ENCODE results near the gene ZNF438.
"Not testable (repeated sequence)": the region's sequence is repeated elsewhere in the genome, so short reads cannot be mapped to it uniquely, and the experiment has no call there.

Gene ZNF438

DNA sequence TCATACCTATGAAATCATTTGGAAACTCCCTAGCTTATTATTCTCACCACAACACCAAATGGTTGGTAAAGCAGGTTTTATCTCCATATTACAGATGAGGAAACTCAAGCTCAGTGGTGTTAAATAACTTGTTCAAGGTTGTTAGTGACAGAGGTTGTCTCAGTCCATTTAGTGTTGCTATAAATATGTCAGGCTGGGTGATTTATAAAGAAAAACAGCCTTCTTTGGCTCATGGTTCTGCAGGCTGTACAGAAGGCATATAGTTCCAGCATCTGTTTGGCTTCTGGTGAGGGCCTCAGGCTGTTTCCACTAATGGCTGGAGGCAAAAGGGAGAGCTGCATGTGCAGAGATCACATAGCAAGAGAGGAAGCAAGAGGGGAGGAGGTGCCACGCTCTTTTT is 96.6 kb downstream of the ZNF438 start:
- DNase-seq (ENCODE audit: low spot score), result no peak

DNA sequence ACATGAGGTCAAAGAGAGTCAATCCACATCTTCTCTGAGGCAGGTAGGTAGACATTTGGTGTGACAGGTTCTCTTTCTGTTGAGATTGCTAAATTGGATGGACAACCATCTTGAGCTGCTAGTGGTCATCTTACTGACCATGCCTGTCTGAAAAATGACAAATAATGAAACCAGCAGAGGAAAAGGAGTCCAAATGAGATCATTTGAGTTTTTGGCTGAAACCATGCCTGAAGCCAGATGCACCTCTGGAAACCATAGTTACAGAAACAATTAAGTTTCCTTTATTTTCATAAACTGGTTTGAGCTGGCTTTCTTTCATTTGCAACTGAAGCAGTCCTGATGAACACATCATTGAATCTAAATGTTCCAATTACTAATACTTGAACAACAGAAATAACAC is 100.6 kb downstream of the ZNF438 start:
- no peak for DNase-seq (ENCODE audit: low spot score)

DNA sequence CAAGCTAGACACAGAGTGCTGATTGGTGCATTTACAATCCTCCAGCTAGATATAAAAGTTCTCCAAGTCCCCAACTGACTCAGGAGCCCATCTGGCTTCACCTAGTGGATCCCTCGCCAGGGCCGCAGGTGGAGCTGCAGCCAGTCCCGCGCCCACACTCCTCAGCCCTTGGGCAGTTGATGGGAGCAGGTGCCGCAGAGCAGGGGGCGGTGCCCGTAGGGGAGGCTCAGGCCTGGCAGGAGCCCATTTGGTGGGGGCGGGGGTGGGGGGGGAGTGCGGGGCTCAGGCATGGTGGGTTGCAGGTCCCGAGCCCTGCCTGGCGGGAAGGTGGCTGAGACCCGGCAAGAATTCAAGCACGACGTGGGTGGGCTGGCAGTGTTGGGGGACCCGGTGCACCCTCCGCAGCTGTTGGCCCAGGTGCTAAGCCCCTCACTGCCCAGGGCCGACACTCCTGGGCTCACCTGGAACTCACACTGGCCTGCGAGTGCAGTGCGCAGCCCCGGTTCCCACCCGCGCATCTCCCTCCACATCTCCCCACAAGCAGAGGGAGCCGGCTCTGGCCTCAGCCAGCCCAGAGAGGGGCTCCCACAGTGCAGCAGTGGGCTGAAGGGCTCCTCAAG is 101.7 kb downstream of the ZNF438 start:
- DNase-seq (ENCODE audit: low spot score), result no peak

DNA sequence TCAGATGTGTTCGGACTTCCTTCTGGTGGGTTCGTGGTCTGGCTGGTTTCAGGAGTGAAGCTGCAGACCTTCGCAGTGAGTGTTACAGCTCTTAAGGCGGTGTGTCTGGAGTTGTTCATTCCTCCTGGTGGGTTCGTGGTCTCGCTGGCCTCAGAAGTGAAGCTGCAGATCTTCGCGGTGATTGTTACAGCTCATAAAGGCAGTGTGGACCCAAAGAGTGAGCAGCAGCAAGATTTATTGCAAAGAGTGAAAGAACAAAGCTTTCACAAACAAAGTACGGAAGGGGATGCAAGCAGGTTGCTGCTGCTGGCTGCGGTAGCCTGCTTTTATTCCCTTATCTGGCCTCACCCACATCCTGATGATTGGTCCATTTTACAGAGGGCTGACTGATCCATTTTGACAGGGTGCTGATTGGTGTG is 102.3 kb downstream of the ZNF438 start:
- DNase-seq (ENCODE audit: low spot score), result not testable (repeated sequence)

DNA sequence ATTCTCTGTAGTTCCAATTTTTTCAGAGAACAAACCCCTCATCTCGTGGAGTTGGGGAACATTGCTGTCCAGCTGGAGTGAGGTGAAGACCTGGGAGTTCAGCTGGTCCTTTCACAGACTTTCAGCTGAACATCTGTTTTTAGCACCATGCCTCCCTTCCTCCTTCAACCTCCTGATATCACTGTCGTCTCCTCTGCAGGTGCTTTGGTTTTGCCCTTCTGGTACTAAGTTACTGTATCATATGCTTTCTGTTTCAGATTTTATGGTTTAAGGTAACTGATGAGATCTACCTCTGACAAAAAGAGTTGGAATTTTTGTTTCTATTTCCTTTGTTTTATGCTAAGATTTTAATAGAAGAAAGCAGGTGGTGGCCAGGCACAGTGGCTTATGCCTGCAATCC is 102.9 kb downstream of the ZNF438 start:
- no peak for DNase-seq (ENCODE audit: low spot score)

DNA sequence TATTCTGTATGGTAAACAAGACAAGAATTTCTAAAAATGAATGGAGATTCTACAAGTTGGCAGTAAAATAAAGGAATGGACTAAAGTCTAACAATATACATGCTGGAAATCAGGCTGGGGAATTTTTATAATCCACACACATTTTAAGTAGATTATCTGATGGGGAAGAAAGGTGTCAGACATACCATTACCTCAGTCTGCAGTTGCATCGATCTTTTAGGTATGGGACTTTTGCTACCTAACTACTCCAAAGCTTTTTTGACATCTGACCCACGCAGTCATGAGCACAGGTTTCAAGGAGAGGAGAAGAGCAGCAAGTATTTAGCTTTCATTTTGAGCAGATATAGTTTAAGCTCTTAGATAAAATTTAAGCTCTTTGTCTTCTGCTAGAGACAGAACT is 113.0 kb downstream of the ZNF438 start:
- DNase-seq (ENCODE audit: low spot score), result no peak

DNA sequence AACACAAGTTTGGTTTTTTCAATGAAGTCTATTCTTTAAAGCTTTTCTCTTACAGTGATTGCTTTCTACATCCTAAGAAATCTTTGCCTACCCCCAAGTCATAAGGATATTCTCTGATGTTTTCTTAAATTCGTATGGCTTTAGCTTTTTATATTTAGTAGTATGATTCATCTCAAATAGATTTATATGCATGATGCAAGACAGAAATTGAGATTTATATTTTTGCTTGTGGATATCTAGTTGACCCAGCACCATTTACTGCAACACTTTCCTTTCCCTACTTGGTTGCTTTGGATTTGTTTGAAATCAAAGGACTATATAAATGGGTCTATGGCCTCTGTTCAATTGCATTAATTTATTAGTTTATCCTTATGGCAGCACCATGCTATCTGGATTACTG is 113.9 kb downstream of the ZNF438 start:
- DNase-seq (ENCODE audit: low spot score), result peak; percentile 6

DNA sequence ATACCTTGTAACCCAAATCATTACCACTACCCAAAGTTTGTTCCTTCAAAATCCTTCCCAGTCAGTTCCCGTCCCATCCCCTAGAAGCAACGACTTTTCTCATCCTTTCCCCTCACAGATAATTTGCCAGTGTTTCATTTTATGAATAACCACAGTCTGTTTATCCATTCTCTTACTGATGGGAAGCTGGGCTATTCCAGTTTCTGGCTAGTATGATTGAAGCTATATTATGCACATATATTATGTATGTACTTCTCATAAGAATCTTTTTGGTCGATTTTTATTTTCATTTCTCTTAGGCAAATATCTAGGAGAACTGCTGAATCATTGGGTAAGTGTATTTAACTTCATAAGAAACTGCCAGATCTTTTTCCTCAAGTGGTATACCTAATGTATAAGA is 114.6 kb downstream of the ZNF438 start:
- no peak for DNase-seq (ENCODE audit: low spot score)

DNA sequence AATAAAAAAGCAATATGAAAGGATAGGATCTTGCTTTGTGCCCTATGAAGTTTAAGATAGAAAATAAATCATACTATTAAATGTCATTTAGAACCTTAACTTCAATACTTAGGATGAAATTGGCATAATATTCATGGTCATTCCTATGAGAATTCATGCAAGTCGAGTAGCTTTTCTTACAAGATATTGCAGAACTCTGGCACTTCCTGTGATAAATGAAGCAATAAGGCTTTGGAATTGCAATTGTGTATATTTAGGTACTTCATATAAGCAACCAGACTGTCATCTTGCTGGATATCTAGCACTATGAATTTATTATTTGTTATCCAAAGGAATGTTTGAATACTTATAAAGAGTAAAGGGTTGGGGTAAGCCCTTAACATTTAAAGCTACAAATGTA is 116.5 kb downstream of the ZNF438 start:
- no peak for DNase-seq (ENCODE audit: low spot score)

DNA sequence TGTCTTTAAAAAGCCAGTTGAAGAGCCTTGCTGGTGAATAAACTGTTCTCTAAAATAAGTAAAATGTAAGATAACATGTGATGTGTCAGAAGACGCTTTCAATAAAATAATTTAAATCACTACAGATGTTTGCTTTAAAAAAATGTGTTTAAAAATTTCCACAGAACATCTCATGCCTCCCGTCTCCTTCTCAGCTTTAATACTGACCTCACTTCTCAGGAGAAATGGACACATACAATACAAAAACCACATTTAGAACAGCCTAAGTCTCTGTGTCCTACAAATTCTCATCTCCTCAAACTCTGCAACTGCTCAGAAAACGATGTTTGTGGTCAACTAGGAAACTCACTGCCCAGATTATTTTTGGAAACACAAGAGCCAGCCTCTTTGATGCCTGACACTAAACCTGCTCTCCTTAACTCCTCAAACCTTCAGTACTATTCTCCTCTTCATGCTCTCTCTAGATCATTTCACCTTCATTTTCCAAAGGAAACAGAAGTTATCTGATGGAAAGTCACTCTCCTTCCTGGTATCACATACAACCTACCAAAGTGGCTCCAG is 120.3 kb downstream of the ZNF438 start:
- DNase-seq (ENCODE audit: low spot score), result no peak

DNA sequence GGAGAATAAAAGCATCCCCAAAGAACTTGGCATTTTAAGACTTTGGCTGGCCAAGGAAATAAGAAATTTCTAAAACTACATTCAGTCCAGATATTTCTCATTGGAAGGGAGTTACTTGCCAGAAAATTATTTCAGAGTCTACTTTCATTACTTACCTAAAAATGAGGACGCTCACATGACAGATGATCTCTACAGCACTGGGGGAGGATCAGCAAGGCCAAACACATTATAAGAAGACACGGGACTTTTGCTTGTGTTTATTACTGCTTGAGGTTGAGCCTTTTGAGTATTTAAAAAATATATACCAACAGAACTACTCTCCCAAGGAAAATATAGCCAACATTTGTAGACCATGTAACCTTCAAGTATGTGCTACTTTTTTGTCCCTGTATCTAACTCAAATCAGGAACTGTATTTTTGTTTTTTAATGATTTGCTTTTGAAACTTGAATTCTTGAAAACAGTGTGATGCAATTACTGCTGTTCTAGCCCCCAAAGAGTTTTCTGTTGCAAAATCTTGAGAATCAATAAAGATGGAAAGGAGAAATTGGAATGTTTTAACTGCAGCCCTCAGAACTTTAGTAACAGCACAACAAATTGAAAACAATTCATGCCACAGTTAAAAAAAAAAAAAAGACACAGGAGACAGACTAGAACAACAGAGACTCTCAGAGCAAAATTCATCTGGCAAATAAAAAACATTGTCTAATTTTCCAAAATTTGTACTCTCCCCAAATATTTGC is 128.1 kb downstream of the ZNF438 start:
- no peak for DNase-seq (ENCODE audit: low spot score)

DNA sequence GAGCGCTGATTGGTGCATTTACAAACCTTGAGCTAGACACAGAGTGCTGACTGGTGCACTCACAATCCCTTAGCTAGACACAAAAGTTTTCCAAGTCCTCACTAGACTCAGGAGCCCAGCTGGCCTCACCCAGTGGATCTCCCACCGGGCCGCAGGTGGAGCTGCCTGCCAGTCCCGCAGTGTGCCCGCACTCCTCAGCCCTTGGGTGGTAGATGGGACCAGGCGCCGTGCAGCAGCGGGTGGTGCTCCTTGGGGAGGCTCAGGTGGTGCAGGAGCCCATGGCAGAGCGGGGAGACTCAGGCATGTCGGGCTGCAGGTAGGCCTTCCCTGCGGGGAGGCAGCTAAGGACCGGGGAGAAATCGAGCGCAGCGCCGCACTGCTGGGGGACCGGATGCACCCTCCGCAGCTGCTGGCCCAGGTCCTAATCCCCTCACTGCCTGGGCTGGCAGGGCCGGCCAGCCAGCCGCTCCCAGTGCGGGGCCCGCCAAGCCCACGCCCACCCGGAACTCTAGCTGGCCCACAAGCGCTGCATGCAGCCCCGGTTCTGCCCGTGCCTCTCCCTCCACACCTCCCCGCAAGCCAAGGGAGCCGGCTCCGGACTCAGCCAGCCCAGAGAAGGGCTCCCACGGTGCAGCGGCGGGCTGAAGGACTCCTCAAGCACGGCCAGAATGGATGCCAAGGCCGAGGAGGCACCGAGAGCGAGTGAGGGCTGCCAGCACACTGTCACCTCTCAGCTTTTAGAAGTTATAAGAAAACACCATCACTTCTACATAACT is 128.9 kb downstream of the ZNF438 start:
- no peak for DNase-seq (ENCODE audit: low spot score)

DNA sequence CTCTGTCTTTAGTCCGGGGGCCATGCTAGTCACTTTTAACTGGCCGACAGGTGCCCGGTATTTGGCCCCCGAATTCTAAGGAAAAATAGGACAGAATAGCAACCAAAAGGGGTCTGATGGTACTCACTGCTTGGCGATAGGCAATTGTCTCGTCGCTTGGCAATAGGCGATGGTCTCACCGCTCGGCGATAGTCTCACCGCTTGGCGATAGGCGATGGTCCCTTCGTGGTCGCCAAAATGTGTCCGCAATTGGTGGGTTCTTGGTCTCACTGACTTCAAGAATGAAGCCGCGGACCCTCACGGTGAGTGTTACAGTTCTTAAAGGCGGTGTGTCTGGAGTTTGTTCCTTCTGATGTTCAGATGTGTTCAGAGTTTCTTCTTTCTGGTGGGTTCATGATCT is 130.2 kb downstream of the ZNF438 start:
- DNase-seq (ENCODE audit: low spot score), result not testable (repeated sequence)

DNA sequence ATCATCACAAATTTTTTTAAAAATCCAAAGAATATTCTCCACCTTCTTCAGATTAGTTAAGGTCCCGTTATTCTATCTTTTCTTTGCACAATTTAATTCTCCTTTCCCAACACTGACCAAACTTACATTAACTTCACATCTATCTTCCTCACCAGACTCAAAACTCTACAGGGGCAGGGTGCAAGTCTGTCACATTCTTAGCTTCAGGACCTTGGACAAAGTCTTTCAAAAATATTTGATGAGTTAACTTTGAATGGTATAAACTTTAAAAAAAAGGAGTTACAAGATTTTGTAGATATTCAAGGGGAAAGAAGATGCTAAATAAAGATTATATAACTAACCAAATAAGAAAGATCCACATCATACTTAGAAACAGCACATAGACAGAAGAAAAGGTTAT is 132.7 kb downstream of the ZNF438 start:
- DNase-seq (ENCODE audit: low spot score), result no peak

DNA sequence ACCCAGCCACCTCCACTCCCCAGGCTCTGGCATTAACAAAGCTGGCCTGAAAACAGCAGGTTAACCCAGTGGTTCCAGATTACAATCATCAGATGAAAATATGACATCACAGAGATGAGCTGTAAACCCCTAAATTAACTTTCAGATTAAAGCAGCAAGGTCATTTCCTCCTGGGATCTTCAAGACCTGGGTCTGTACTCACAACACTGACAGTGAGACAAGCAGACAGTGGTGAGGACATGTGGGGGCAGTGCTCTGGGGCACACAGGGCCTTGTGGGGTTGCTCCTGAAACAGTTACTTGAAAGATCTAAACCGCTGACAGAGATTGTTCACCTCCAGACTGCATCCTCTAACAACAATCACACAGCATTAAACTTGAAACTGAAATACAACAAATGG is 134.1 kb downstream of the ZNF438 start:
- no peak for DNase-seq (ENCODE audit: low spot score)

DNA sequence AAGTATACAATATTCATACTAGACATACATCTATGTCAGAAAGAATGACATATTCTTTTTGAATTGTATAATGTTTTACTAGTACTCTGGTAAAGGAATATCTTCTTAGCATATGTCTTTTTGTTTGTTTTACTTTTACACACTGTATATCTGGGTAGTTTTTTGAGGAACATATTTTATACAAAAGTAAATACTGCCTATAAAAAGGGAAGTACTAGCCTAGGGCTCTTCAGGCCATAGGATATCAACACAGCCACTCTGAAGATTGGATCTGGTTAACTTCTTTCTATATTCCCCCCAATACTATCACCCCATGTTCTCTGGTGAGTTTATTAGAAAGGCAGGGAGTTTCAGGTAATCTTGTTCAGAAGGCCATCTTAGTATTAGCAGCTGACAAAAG is 134.6 kb downstream of the ZNF438 start:
- DNase-seq (ENCODE audit: low spot score), result no peak

DNA sequence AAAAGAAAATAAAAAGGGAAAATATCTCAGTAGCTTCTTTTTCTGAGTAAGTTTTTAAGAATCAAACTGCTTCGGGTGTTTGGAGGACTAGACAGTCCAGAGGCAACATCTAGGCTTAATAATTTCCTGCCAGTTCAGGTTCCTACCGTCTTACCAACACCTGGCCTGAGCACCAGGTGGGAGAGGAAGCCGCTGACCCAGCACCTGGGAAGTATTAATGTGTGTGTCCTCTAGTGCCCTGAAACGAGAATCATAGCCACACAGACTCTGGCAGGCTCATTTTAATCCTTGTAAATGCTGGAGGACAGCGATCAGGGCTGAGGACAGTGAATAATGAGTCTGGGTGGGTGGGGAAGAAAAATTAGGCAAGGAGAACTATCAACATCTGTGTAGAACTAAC is 137.4 kb downstream of the ZNF438 start:
- no peak for DNase-seq (ENCODE audit: low spot score)

DNA sequence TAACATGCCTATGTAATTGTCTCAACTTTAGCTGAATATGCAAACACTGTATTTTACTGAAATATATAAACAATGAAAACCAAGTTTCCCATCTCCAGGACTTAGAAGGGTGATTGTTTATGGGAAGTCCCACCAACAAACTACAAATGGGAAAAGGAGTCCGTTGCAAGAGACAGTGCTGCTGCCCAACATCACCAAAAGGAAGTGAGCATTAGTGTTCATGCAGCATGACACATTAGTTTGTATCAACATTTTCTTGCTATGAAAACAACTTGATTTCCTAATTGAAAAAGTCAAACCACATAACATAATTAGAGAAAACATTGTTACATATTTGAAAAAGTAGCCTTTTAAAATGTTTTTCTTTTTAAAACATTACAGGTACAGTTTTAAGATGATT is 138.5 kb downstream of the ZNF438 start:
- DNase-seq (ENCODE audit: low spot score), result no peak

DNA sequence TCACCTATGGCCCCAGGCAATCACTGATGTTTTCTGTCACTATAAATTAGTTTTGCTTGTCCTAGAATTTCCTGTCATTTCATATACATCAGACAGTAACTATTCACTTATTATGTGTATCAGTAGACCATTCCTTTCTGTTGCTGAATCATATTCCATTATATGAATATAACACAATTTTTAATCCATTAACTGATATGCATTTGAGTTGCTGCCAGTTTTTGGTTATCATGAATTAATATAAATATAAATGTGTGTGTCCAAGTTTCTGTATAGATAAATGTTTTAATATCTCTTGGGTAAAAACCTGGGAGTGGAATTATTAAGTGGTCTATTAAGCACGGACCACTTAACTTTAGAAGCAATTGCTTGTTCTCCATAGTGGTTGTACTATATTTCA is 143.8 kb downstream of the ZNF438 start:
- DNase-seq (ENCODE audit: low spot score), result no peak

DNA sequence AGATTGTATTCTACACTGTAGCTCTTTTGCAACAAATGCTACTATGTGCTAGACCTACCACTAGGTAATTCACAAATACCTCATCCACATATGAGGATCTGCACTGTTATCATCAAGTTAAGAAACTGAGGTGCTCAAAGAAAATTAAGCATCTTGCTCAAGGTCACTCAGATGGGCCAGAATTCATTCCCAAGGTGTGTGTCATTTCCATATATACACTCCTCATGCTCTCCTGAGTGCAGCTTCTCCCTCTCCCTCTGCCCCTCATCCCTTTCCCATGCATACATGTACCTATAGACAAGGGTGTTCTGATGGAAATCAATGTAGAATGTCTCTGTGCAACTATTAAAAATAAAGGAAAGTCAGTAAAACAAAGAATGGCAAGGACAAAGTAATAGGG is 146.2 kb downstream of the ZNF438 start:
- DNase-seq (ENCODE audit: low spot score), result no peak

DNA sequence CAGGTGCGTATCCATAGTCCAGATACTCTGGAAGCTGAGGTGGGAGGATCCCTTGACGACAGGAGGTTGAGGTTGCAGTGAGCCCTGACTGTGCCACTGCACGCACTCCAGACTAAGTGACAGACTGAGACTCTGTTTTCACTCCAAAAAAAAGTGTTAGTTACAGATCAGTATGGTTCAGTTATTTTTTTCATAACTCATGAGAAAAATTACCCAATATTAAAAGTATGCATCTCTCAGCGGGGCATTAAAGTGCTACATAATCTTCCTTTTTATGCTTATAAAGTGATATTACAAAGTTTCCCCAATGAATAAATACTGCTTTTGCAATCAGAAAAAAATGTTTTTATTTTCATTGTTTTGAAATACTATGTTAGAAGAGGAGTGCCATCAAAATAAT is 147.9 kb downstream of the ZNF438 start:
- no peak for DNase-seq (ENCODE audit: low spot score)

DNA sequence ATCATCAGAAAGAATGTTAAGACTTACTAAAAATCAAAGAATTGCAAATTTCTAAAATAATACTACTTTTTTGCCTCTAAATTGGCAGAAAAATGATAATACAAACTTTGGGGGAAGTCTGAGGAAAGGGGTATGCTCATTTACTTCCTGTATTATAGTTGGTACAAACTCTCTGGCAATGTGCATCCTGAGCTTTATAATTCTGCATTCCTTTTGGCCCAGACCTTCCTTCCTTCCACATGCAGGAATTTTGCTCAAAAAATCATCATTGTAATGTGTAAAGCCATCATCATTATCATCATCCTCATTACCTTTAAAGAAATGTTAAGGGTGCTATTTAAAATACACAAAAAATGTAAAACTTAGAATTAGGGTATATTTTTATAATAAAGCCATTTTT is 148.5 kb downstream of the ZNF438 start:
- DNase-seq (ENCODE audit: low spot score), result no peak

DNA sequence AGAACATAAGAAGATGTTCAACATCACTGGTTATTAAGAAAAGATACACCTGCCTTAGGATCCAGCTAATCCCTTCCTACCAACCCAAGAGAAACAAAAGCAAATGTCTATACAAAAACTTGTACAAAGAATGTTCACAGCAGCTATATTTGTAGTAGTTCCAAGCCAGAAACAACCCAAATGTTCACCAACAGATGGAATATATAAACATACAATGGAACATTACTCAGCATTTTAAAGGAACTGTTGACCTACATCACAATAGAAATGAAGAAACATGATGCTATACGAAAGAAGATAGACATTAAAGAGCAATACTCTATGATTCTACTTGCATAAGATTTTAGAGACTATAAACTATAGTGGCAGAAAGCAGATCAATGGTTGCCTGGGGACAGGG is 149.4 kb downstream of the ZNF438 start:
- DNase-seq (ENCODE audit: low spot score), result no peak
